ENCODE results near the gene MTR.

- no peak for TF ChIP-seq CTCF (IDR thresholded peaks at IDR 0.05)
- TF ChIP-seq POLR2A (IDR thresholded peaks at IDR 0.05): no peak
Observed at GRCh38 chr1:236800002-236800620, 5.0 kb downstream of the MTR start.

Data from lower leg skin (tissue), 3 donors.